Central memory CD8-positive, alpha-beta T cell (primary cell): Measurements from ENCODE around the gene ANKRD36.
"Not testable (repeated sequence)": the region's sequence is repeated elsewhere in the genome, so short reads cannot be mapped to it uniquely, and the experiment has no call there.

Source experiments
- ATAC-seq: fragments of 150-1000 bp; cut with Tn5 transposase; replicated peaks from 2 replicates; pipeline ENCODE4 v1.10.0; 2022; ENCODE audit warnings: mild to moderate bottlenecking, moderate FRiP score, moderate number of reproducible peaks; ENCODE audit not compliant: poor library complexity, severe bottlenecking; ENCODE audit errors: extremely low read depth
- DNase-seq, 2 donors: peaks; one replicate each; pipeline ENCODE4 v3.0.0; 2021; ENCODE audit warnings: low spot score in 2 of 2
- H3K27ac Mint-ChIP-seq: one replicate; pipeline ENCODE4 v1.8.0; 2022; ENCODE audit warnings: low read depth, mild to moderate bottlenecking, moderate library complexity, mixed read lengths
- H3K27me3 Mint-ChIP-seq: one replicate; pipeline ENCODE4 v1.8.0; 2022; ENCODE audit warnings: mixed read lengths
- H3K36me3 Mint-ChIP-seq: one replicate; pipeline ENCODE4 v1.8.0; 2022; ENCODE audit warnings: mild to moderate bottlenecking, moderate library complexity, mixed read lengths; ENCODE audit not compliant: insufficient read depth
- H3K4me1 Mint-ChIP-seq: one replicate; pipeline ENCODE4 v1.8.0; 2022; ENCODE audit warnings: mixed read lengths
- H3K4me3 Mint-ChIP-seq: one replicate; pipeline ENCODE4 v1.8.0; 2022; ENCODE audit warnings: mild to moderate bottlenecking, moderate library complexity, mixed read lengths
- H3K9me3 Mint-ChIP-seq: one replicate; pipeline ENCODE4 v1.8.0; 2022; ENCODE audit warnings: mixed read lengths

The ANKRD36 gene

DNA sequence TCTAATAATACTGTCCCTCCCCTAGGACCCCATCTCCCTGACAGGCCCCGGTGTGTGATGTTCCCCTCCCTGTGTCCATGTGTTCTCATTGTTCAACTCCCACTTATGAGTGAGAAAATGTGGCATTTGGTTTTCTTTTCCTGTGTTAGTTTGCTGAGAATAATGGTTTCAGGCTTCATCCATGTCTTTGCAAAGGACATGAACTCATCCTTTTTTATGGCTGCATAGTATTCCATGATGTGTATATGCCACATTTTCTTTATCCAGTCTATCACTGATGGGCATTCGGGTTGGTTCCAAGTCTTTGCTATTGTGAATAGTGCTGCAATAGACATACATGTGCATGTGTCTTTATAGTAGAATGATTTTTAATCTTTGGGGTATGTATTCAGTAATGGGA, 55.6 kb downstream of the ANKRD36 start:
- not testable (repeated sequence) for H3K4me3 Mint-ChIP-seq, ATAC-seq, H3K4me1 Mint-ChIP-seq, H3K27me3 Mint-ChIP-seq, H3K27ac Mint-ChIP-seq, H3K9me3 Mint-ChIP-seq, DNase-seq
- H3K36me3 Mint-ChIP-seq, result peaks cover 14% of the 10 kb centered on the region

DNA sequence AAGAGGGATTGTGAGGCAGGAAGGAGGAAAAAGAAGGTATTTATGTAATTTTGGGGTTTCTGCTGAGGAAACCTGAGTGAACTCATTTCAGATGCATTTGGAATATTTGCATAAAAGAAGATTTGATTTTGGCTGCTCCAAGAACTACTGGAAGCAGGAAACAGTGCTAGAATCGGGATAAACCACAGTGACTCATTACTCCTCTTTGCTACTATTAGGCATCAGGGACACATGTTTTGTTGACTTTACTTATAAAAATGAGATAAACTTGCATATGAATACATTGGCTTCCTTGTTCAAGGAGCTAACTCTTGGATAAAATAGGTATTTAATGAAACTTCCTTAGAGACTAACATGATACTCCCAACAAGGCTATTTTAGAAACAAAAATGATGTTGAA, 67.4 kb downstream of the ANKRD36 start:
- H3K36me3 Mint-ChIP-seq, result peaks cover 14% of the 10 kb centered on the region
- H3K9me3 Mint-ChIP-seq, H3K27me3 Mint-ChIP-seq, H3K4me3 Mint-ChIP-seq, DNase-seq, H3K4me1 Mint-ChIP-seq, ATAC-seq, H3K27ac Mint-ChIP-seq: not testable (repeated sequence)

DNA sequence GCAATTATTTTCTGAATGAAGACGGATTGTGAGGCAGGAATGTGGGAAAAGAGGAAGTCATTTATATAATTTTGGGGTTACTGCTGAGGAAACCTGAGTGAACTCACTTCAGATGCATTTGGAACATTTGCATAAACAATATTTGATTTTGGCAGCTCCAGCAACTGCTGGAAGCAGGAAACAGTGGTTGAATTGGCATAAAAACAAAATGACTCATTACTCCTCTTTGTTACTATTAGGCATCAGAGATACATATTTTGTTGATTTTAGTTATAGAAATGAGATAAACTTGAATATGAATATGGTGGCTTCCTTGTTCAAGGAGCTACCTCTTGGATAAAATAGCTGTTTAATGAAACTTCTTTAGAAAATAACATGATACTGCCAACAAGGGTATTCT, 82.4 kb downstream of the ANKRD36 start:
- not testable (repeated sequence) for H3K27me3 Mint-ChIP-seq, H3K9me3 Mint-ChIP-seq, DNase-seq, H3K4me1 Mint-ChIP-seq, H3K4me3 Mint-ChIP-seq, H3K27ac Mint-ChIP-seq, ATAC-seq
- peaks cover 54% of the 10 kb centered on the region for H3K36me3 Mint-ChIP-seq

DNA sequence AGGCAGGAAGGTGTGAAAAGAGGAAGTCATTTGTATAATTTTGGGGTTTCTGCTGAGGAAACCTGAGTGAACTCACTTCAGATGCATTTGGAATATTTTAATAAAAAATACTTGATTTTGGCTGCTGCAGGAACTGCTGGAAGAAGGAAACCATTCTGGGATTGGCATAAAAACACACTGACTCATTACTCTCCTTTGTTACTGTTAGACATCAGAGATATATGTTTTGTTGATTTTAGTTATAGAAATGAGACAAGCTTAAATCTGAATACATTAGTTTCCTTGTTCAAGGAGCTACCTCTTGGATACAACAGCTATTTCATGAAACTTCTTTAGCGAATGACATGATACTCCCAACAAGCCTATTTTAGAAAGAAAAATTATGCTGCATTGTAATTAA, 84.3 kb downstream of the ANKRD36 start:
- not testable (repeated sequence) for H3K4me3 Mint-ChIP-seq

DNA sequence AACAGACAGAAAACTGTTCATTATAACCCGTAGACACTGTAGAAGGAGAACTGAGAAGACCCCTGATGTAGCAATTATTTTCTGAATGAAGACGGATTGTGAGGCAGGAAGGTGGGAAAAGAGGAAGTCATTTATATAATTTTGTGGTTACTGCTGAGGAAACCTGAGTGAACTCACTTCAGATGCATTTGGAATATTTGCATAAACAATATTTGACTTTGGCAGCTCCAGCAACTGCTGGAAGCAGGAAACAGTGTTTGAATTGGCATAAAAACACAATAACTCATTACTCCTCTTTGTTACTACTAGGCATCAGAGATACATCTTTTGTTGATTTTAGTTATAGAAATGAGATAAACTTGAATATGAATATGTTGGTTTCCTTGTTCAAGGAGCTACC, 87.9 kb downstream of the ANKRD36 start:
- H3K36me3 Mint-ChIP-seq, result peaks cover 19% of the 10 kb centered on the region
- DNase-seq, H3K27me3 Mint-ChIP-seq, H3K9me3 Mint-ChIP-seq, H3K4me3 Mint-ChIP-seq, H3K4me1 Mint-ChIP-seq, H3K27ac Mint-ChIP-seq, ATAC-seq: not testable (repeated sequence)

More for the DNA sequence above, 84.3 kb downstream of the ANKRD36 start:
- H3K9me3 Mint-ChIP-seq, DNase-seq, H3K27ac Mint-ChIP-seq, H3K27me3 Mint-ChIP-seq, H3K4me1 Mint-ChIP-seq, ATAC-seq: not testable (repeated sequence)
- peaks cover 41% of the 10 kb centered on the region for H3K36me3 Mint-ChIP-seq

DNA sequence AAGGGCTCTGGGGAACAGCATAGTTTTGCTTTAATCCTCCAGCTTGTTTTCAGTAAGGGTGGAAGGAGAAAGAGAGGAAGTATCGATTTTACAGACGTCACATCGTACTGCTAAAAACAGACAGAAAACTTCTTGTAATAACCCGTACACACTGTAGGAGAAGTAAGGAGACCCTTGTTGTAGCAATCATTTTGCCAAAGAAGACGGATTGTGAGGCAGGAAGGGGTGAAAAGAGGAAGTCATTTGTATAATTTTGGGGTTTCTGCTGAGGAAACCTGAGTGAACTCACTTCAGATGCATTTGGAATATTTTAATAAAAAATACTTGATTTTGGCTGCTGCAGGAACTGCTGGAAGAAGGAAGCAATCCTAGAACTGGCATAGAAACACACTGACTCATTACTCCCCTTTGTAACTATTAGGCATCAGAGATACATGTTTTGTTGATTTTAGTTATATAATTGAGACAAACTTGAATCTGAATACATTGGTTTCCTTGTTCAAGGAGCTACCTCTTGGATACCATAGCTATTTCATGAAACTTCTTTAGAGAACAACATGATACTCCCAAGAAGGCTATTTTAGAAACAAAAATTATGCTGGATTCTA, 89.8 kb downstream of the ANKRD36 start:
- not testable (repeated sequence) for H3K36me3 Mint-ChIP-seq, H3K27me3 Mint-ChIP-seq, H3K4me3 Mint-ChIP-seq, H3K9me3 Mint-ChIP-seq, H3K4me1 Mint-ChIP-seq, H3K27ac Mint-ChIP-seq, ATAC-seq, DNase-seq

DNA sequence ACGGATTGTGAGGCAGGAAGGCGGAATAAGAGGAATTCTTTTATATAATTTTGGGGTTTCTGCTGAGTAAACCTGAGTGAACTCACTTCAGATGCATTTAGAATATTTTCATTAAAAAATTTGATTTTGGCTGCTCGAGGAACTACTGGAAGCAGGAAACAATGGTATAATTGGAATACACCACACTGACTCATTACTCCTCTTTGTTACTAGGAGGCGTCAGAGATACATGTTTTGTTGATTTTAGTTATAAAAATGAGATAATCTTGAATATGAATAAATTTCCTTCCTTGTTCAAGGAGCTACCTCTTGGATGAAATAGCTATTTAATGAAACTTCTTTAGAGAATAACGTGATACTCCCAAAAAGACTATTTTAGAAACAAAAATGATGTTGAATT, 97.4 kb downstream of the ANKRD36 start:
- ATAC-seq (no peak), DNase-seq (no peak)
- Mint-ChIP-seq H3K9me3 (no peaks in the 10 kb centered on the region), H3K4me1 (no peaks in the 10 kb centered on the region), H3K4me3 (no peak overlapping the region), H3K27ac (no peak overlapping the region), H3K36me3 (peaks cover 33% of the 10 kb centered on the region), H3K27me3 (no peaks in the 10 kb centered on the region)

DNA sequence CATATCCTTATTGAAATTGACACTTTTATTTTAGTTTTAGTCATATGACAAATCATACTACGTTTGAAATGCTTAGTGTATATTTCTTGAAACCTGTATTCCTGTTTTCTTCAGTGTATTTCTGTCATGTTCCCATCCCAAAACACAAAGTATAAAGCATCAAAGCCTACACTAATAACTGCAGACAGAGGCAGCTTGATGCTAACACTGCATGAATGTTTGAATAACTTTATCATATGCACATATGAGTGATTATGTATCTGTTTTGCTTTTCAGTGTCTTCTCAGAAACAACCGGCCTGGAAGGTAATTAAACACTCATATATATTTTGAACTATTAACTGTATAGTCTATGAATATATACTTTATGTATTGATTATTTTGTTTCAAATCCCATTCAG, 102.1 kb downstream of the ANKRD36 start:
- not testable (repeated sequence) for H3K27ac Mint-ChIP-seq, H3K9me3 Mint-ChIP-seq, H3K4me3 Mint-ChIP-seq, H3K4me1 Mint-ChIP-seq, H3K27me3 Mint-ChIP-seq, ATAC-seq, DNase-seq
- H3K36me3 Mint-ChIP-seq, result peaks cover 22% of the 10 kb centered on the region

DNA sequence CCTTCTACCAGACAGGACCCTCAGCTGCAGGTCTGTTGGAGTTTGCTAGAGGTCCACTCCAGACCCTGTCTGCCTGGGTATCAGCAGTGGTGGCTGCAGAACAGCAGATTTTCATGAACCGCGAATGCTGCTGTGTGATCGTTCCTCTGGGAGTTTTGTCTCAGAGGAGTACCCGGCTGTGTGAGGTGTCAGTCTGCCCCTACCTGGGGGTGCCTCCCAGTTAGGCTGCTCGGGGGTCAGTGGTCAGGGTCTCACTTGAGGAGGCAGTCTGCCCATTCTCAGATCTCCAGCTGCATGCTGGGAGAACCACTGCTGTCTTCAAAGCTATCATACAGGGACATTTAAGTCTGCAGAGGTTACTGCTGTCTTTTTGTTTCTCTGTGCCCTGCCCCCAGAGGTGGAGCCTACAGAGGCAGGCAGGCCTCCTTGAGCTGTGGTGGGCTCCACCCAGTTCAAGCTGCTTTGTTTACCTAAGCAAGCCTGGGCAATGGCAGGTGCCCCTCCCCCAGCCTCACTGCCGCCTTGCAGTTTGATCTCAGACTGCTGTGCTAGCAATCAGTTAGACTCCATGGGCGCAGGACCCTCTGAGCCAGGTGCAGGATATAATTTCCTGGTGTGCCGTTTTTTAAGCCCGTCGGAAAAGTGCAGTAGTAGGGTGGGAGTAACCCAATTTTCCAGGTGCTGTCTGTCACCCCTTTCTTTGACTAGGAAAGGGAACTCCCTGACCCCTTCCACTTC, 118.1 kb downstream of the ANKRD36 start:
- not testable (repeated sequence) for H3K4me3 Mint-ChIP-seq, H3K4me1 Mint-ChIP-seq, DNase-seq, H3K27ac Mint-ChIP-seq, ATAC-seq, H3K27me3 Mint-ChIP-seq, H3K9me3 Mint-ChIP-seq
- peaks cover 11% of the 10 kb centered on the region for H3K36me3 Mint-ChIP-seq

DNA sequence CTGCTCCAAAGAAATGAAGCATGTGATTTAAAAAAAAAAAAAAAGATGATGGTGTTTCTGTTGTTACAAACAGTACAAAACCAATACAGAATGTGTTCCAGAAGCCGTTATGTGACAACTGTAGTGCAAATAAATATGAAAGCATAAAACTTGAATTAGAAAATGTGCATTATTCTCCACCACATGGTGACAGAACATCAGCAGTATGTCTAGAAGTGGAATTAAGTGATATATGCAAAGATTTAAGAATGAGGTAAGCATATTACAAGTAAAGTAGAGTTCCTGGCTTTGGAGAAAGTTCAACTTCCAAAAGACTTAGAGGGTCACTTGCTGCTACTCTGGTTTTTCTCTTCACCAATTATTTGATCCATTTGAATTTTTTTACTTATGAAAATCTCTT, 120.0 kb downstream of the ANKRD36 start:
- DNase-seq, H3K4me1 Mint-ChIP-seq, H3K4me3 Mint-ChIP-seq, H3K36me3 Mint-ChIP-seq, ATAC-seq, H3K27ac Mint-ChIP-seq, H3K27me3 Mint-ChIP-seq, H3K9me3 Mint-ChIP-seq: not testable (repeated sequence)

DNA sequence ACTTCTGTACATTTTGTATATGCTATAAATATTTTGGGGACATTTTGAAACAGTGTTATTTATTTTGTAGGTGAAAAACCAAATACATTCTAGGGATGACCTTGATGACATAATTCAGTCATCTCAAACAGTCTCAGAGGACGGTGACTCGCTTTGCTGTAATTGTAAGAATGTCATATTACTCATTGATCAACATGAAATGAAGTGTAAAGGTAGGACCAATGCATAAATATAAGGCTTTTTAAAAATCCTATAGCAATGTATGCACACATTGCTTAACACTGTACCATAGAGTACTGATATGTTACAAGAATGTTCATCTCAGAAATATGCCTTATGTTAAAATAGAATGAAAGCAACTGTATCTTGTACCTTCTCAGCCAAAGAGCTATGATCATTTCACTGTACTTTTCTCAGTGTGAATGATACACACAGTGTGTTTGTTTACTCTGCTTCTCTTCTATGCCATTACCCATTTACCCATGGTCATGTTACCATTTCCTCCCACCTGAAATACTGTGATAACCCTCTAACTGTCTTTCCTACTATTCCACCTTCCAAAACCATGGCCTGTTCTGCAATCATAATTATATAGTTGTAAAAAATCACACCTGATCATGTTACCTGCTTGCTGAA, 120.8 kb downstream of the ANKRD36 start:
- H3K27me3 Mint-ChIP-seq, ATAC-seq: not testable (repeated sequence)

DNA sequence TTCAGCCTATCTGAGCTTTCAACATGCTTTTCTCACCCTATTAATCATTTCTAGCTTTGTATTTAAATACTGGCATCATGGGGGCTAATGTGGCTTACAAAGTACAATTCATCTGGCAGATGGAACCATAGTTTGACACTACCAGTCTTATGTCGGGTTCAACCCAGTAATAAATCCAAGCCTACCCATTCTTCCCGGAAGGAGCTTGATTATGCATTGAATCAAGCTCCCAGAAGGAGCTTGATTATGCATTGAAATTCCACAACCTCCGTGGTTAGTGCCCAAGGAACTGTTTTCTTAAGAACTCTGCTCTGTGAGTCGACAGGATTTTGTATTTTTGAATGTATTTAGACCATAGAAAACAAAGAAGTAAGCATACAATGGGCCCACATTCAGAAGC, 148.2 kb downstream of the ANKRD36 start:
- DNase-seq, H3K36me3 Mint-ChIP-seq, H3K27me3 Mint-ChIP-seq, ATAC-seq, H3K4me3 Mint-ChIP-seq, H3K9me3 Mint-ChIP-seq, H3K4me1 Mint-ChIP-seq, H3K27ac Mint-ChIP-seq: not testable (repeated sequence)

More for the DNA sequence above, 120.8 kb downstream of the ANKRD36 start:
- H3K4me1 Mint-ChIP-seq, H3K4me3 Mint-ChIP-seq, H3K27ac Mint-ChIP-seq, H3K9me3 Mint-ChIP-seq, H3K36me3 Mint-ChIP-seq, DNase-seq: not testable (repeated sequence)

DNA sequence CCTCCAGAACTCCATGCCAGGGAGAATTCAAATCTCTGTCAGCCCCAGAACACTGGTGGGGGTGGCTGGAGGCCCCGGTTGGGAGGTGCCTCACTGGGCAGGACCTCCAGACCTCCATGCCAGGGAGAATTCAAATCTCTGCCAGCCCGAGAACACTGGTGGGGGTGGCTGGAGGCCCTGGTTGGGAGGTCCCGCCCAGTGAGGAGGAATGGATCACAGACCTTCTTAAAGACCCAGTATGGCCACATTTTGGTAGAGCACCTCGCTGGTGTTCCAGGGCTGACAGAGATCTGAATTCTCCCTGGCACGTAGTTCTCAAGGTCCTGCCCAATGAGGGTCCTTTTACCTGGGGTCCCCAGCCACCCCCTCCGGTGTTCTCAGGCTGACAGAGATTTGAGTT, 153.5 kb downstream of the ANKRD36 start:
- H3K27ac Mint-ChIP-seq, H3K4me1 Mint-ChIP-seq, ATAC-seq, H3K9me3 Mint-ChIP-seq, H3K4me3 Mint-ChIP-seq, DNase-seq, H3K36me3 Mint-ChIP-seq, H3K27me3 Mint-ChIP-seq: not testable (repeated sequence)
